Measurements from ENCODE around the gene NCR2. TPM values are rescaled to one million over a fixed set of nuclear protein-coding genes. Genes with fewer than 3 reads are reported as not detected.

The NCR2 gene
- polyA plus RNA-seq, 1 donor, result 0.42 TPM

GRCh38 chr6:41358503-41358902, 23.1 kb downstream of the NCR2 start:
- Histone ChIP-seq H3K4me3 (ENCODE audit: low read length) (no peak overlapping the region), H3K9me3 (ENCODE audit: control insufficient read depth, low read depth, low read length) (peaks cover 21% of the 10 kb centered on the region), H3K27me3 (ENCODE audit: control insufficient read depth, insufficient read depth, low read length) (peaks cover 10% of the 10 kb centered on the region), H3K4me1 (ENCODE audit: control insufficient read depth, insufficient read depth, low read length) (no peaks in the 10 kb centered on the region), H3K36me3 (ENCODE audit: control insufficient read depth, insufficient read depth, low read length) (no peaks in the 10 kb centered on the region), H3K27ac (ENCODE audit: low read length) (no peak overlapping the region)
- no CpG with 5 or more reads among the region's 7 CpGs for WGBS (ENCODE audit: insufficient coverage, low lambda C conversion rate)
- DNase-seq, result no peak

GRCh38 chr6:41359617-41360313, 24.4 kb downstream of the NCR2 start:
- Histone ChIP-seq H3K27me3 (ENCODE audit: control insufficient read depth, insufficient read depth, low read length) (peaks cover 9% of the 10 kb centered on the region), H3K9me3 (ENCODE audit: control insufficient read depth, low read depth, low read length) (peaks cover 21% of the 10 kb centered on the region), H3K4me1 (ENCODE audit: control insufficient read depth, insufficient read depth, low read length) (no peaks in the 10 kb centered on the region), H3K27ac (ENCODE audit: low read length) (no peak overlapping the region), H3K4me3 (ENCODE audit: low read length) (no peak overlapping the region), H3K36me3 (ENCODE audit: control insufficient read depth, insufficient read depth, low read length) (no peaks in the 10 kb centered on the region)
- WGBS (ENCODE audit: insufficient coverage, low lambda C conversion rate), result 93% methylated on average over 2 of the region's 4 CpGs
- DNase-seq, result no peak

- DNase-seq, result no peak
- Histone ChIP-seq H3K36me3 (ENCODE audit: control insufficient read depth, insufficient read depth, low read length) (no peaks in the 10 kb centered on the region), H3K27me3 (ENCODE audit: control insufficient read depth, insufficient read depth, low read length) (peaks cover 9% of the 10 kb centered on the region), H3K27ac (ENCODE audit: low read length) (no peak overlapping the region), H3K4me3 (ENCODE audit: low read length) (no peak overlapping the region), H3K4me1 (ENCODE audit: control insufficient read depth, insufficient read depth, low read length) (no peaks in the 10 kb centered on the region), H3K9me3 (ENCODE audit: control insufficient read depth, low read depth, low read length) (peaks cover 21% of the 10 kb centered on the region)
- WGBS (ENCODE audit: insufficient coverage, low lambda C conversion rate), result no CpG with 5 or more reads among the region's 2 CpGs
Observed at GRCh38 chr6:41360314-41360685, 24.9 kb downstream of the NCR2 start.

GRCh38 chr6:41366150-41366549, 30.7 kb downstream of the NCR2 start:
- peaks cover 31% of the 10 kb centered on the region for H3K27me3 ChIP-seq (ENCODE audit: control insufficient read depth, insufficient read depth, low read length)
- 100% methylated on average over 4 of the region's 7 CpGs for WGBS (ENCODE audit: insufficient coverage, low lambda C conversion rate)
- no peak overlapping the region for H3K27ac ChIP-seq (ENCODE audit: low read length)
- peaks cover 4% of the 10 kb centered on the region for H3K4me1 ChIP-seq (ENCODE audit: control insufficient read depth, insufficient read depth, low read length)
- no peaks in the 10 kb centered on the region for H3K36me3 ChIP-seq (ENCODE audit: control insufficient read depth, insufficient read depth, low read length)
- no peak overlapping the region for H3K4me3 ChIP-seq (ENCODE audit: low read length)
- H3K9me3 ChIP-seq (ENCODE audit: control insufficient read depth, low read depth, low read length), result peaks cover 8% of the 10 kb centered on the region
- DNase-seq, result no peak

- H3K36me3 ChIP-seq (ENCODE audit: control insufficient read depth, insufficient read depth, low read length), result no peaks in the 10 kb centered on the region
- WGBS (ENCODE audit: insufficient coverage, low lambda C conversion rate), result no CpG with 5 or more reads among the region's 3 CpGs
- H3K27me3 ChIP-seq (ENCODE audit: control insufficient read depth, insufficient read depth, low read length), result peaks cover 40% of the 10 kb centered on the region
- H3K4me1 ChIP-seq (ENCODE audit: control insufficient read depth, insufficient read depth, low read length), result peaks cover 5% of the 10 kb centered on the region
- no peak for DNase-seq
- H3K4me3 ChIP-seq (ENCODE audit: low read length), result no peak overlapping the region
- H3K27ac ChIP-seq (ENCODE audit: low read length), result no peak overlapping the region
- no peaks in the 10 kb centered on the region for H3K9me3 ChIP-seq (ENCODE audit: control insufficient read depth, low read depth, low read length)
Observed at GRCh38 chr6:41367061-41367460, 31.7 kb downstream of the NCR2 start.

GRCh38 chr6:41367700-41368099, 32.3 kb downstream of the NCR2 start:
- WGBS (ENCODE audit: insufficient coverage, low lambda C conversion rate), result no CpG with 5 or more reads among the region's 2 CpGs
- DNase-seq, result peak; percentile 61 to 65
- Histone ChIP-seq H3K4me1 (ENCODE audit: control insufficient read depth, insufficient read depth, low read length) (peaks cover 11% of the 10 kb centered on the region), H3K36me3 (ENCODE audit: control insufficient read depth, insufficient read depth, low read length) (no peaks in the 10 kb centered on the region), H3K27me3 (ENCODE audit: control insufficient read depth, insufficient read depth, low read length) (peaks cover 46% of the 10 kb centered on the region), H3K9me3 (ENCODE audit: control insufficient read depth, low read depth, low read length) (no peaks in the 10 kb centered on the region), H3K4me3 (ENCODE audit: low read length) (no peak overlapping the region), H3K27ac (ENCODE audit: low read length) (no peak overlapping the region)

GRCh38 chr6:41370488-41371111, 35.2 kb downstream of the NCR2 start:
- Histone ChIP-seq H3K4me1 (ENCODE audit: control insufficient read depth, insufficient read depth, low read length) (peaks cover 28% of the 10 kb centered on the region), H3K27me3 (ENCODE audit: control insufficient read depth, insufficient read depth, low read length) (peaks cover 72% of the 10 kb centered on the region), H3K4me3 (ENCODE audit: low read length) (no peak overlapping the region), H3K36me3 (ENCODE audit: control insufficient read depth, insufficient read depth, low read length) (no peaks in the 10 kb centered on the region), H3K27ac (ENCODE audit: low read length) (no peak overlapping the region), H3K9me3 (ENCODE audit: control insufficient read depth, low read depth, low read length) (peaks cover 14% of the 10 kb centered on the region)
- no peak for DNase-seq
- 40% methylated on average over 1 of the region's 6 CpGs for WGBS (ENCODE audit: insufficient coverage, low lambda C conversion rate)

- 3% methylated on average over 6 of the region's 39 CpGs for WGBS (ENCODE audit: insufficient coverage, low lambda C conversion rate)
- peaks cover 78% of the 10 kb centered on the region for H3K27me3 ChIP-seq (ENCODE audit: control insufficient read depth, insufficient read depth, low read length)
- peak overlapping the region; percentile 25 for H3K4me3 ChIP-seq (ENCODE audit: low read length)
Observed at GRCh38 chr6:41371461-41371991, 36.1 kb downstream of the NCR2 start.

GRCh38 chr6:41371992-41372831, 36.8 kb downstream of the NCR2 start:
- H3K36me3 ChIP-seq (ENCODE audit: control insufficient read depth, insufficient read depth, low read length), result no peaks in the 10 kb centered on the region
- peak in 1 of 2 donors; percentile 62 for DNase-seq
- WGBS (ENCODE audit: insufficient coverage, low lambda C conversion rate), result 3% methylated on average over 6 of the region's 42 CpGs
- no peak overlapping the region for H3K27ac ChIP-seq (ENCODE audit: low read length)
- H3K4me1 ChIP-seq (ENCODE audit: control insufficient read depth, insufficient read depth, low read length), result peaks cover 28% of the 10 kb centered on the region
- H3K4me3 ChIP-seq (ENCODE audit: low read length), result peak overlapping the region; percentile 25
- peaks cover 80% of the 10 kb centered on the region for H3K27me3 ChIP-seq (ENCODE audit: control insufficient read depth, insufficient read depth, low read length)
- peaks cover 14% of the 10 kb centered on the region for H3K9me3 ChIP-seq (ENCODE audit: control insufficient read depth, low read depth, low read length)

More at GRCh38 chr6:41371461-41371991, 36.1 kb downstream of the NCR2 start:
- Histone ChIP-seq H3K9me3 (ENCODE audit: control insufficient read depth, low read depth, low read length) (peaks cover 14% of the 10 kb centered on the region), H3K4me1 (ENCODE audit: control insufficient read depth, insufficient read depth, low read length) (peaks cover 28% of the 10 kb centered on the region), H3K36me3 (ENCODE audit: control insufficient read depth, insufficient read depth, low read length) (no peaks in the 10 kb centered on the region), H3K27ac (ENCODE audit: low read length) (no peak overlapping the region)
- peak; percentile 28 to 75 for DNase-seq
